SKM-1 (cell line): ENCODE results near the gene EDARADD.
"Not testable (repeated sequence)": the region's sequence is repeated elsewhere in the genome, so short reads cannot be mapped to it uniquely, and the experiment has no call there.

Experiments used
- DNase-seq: peaks from one replicate; lab custom pipeline; 2025; ENCODE audit not compliant: unreplicated experiment; lab: John Stamatoyannopoulos, UW

EDARADD gene

GRCh38 chr1:236393681-236394481 is at the start of gene EDARADD:
Gene EDARADD, plus strand, starts transcription at chr1:236394286. Its CDS starts 159 bp downstream, at chr1:236394445.
- no peak for DNase-seq

DNA sequence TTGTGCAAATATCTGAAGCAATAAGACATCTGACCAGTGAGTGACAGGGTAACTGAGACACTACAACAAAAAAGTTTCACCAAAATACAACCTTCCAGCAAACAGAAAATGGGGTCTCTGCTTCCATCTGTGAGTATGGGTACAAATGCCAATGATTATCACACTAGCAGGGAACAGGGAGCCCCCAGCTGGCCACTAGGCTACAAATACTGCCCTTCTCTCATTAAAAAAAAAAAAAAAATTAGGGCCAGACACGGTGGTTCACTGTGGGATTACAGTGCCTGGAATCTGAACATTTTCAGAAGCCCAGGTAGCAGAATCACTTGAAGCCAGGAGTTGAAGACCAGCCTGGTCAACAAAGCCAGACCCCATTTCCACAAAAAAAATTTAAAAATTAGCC is 48.4 kb upstream of the EDARADD start:
- DNase-seq: no peak

- no peak for DNase-seq
Observed at GRCh38 chr1:236348071-236348470, 46.0 kb upstream of the EDARADD start.

DNA sequence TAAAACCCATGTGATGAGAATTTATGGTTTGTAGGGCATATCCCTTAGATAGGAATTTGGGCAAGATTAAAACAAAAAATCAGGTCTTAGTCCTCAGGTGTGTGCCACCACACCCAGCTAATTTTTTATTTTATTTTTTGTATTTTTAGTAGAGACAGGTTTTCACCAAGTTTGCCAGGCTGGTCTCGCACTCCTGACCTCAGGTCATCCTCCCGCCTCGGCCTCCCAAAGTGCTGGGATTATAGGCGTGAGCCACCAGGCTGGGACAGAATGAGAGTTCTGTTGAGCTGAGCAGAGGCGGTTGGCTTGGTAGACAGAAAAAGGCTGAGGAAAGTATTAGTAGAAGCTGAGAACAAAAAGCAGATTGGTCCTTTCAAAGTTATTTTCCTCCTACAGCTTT is 43.8 kb upstream of the EDARADD start:
- DNase-seq: no peak

DNA sequence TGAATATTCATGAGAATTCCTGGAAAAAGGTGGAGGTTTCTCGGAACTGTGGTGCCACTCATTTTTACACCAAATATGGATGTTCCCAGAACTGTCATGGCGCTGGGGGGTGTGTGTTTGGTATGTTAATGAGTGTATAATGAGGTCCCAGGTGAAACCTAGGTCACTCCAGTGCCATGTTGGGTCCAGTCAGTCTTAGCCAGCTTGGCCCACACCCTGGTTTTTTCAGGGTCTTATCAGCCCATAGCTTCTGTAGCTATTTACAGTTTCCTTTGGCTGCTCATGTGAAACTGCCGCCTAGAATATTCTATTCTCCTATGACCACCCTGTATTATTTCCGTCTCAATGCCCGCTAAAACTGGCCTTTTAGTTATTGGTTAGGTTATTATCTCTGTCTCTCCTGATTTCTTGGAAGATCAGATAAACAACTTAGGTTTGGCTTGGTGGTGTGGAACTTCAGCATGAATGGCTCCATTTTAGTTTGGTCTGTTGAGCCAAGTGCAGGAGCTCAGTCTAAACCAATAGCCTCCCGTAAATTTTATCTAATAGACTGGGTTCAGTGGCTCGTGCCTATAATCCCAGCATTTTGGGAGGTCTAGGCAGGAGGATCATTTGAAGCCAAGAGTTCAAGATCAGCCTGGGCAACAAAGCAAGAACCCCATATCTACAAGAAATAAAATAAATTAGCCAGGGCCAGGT is 42.1 kb upstream of the EDARADD start:
- DNase-seq: no peak

- not testable (repeated sequence) for DNase-seq
Observed at GRCh38 chr1:236352747-236353146, 41.3 kb upstream of the EDARADD start.

- DNase-seq: no peak
Observed at GRCh38 chr1:236353813-236354212, 40.3 kb upstream of the EDARADD start.

- no peak for DNase-seq
Observed at GRCh38 chr1:236354330-236355147, 39.5 kb upstream of the EDARADD start.

- DNase-seq: no peak
Observed at GRCh38 chr1:236356141-236356540, 37.9 kb upstream of the EDARADD start.

- no peak for DNase-seq
Observed at GRCh38 chr1:236361909-236362590, 32.0 kb upstream of the EDARADD start.

- DNase-seq: no peak
Observed at GRCh38 chr1:236363237-236363636, 30.8 kb upstream of the EDARADD start.

- no peak for DNase-seq
Observed at GRCh38 chr1:236365999-236366570, 28.0 kb upstream of the EDARADD start.

DNA sequence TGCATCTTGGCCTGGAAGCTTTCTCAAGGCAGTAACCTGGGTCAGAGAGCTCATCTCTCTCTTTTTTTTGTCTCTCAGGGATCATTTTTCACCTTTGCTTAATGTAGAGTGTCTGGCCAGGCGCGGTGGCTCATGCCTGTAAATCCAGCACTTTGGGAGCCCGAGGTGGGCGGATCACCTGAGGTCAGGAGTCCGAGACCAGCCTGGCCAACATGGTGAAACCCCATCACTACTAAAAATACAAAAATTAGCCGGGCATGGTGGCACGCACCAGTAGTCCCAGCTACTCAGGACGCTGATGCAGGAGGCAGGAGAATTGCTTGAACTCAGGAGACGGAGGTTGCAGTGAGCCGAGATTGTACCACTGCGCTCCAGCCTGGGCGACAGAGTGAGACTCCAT is 27.4 kb upstream of the EDARADD start:
- not testable (repeated sequence) for DNase-seq

DNA sequence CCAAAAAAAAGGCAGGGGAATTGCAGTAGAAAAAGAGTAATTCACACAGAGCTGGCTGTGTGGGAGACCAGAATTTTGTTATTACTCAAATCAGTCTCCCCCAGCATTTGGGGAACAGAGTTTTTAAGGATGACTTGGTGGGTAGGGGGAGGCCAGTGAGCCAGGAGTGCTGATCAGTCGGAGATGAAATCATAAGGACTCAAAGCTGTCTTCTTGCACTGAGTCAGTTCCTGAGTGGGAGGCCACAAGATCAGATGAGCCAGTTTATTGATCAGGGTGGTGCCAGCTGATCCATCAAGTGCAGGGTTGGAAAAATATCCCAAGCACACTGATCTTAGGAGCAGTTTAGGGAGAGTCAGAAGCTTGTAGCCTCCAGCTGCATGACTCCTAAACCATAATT is 23.7 kb upstream of the EDARADD start:
- DNase-seq: no peak

DNA sequence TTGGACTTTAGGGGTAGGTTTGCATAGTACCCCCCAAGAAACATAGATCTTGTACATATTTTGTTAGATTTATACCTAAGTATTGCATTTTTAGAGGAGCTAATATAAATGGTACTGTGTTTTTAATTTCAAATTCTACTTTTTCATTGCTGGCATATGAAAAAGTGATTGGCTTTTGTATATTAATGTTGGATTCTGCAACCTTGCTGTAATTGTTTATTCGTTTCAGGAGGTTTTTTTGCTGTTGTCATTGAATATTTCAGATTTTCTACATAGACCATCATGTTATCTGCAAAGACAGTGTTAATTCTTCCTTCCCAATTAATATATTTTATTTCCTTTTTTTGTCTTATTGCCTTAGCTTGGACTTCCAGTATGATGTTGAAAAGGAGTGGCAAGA is 23.0 kb upstream of the EDARADD start:
- DNase-seq: no peak

DNA sequence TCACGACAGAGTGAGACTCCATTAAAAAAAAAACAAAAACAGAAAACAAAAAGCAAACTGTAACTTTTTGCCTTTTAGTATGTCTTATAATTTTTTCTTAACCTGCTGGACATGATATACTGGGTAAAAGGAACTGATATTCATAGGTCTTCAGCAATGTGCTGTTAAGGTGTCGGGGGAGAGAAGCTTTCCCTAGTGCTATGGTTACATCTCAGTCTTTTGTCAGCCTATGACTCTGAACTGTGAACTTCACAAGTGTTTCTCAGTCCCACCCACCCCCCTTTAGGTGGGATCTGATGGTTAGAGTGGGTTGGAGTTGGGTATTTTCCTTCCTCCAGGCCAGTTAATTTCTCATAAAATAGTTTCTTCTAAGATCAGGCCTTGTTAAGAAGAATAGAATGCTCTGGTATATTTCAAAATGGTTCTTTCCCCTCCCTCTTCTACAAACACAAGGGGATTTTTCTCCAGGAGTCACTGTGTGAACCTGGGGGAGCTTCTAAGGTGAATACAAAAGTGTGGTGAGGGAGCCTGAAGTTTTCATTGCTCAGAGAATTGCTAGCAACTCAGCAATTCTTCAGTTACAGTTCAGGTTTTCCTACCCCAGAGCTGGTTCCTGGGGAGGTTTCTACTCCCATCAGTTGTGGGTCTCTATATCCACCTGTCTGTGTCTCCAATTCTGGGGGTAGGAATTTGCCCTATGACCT is 16.1 kb upstream of the EDARADD start:
- DNase-seq: no peak

GRCh38 chr1:236381565-236382158 is 12.4 kb upstream of the EDARADD start:
- DNase-seq: no peak

DNA sequence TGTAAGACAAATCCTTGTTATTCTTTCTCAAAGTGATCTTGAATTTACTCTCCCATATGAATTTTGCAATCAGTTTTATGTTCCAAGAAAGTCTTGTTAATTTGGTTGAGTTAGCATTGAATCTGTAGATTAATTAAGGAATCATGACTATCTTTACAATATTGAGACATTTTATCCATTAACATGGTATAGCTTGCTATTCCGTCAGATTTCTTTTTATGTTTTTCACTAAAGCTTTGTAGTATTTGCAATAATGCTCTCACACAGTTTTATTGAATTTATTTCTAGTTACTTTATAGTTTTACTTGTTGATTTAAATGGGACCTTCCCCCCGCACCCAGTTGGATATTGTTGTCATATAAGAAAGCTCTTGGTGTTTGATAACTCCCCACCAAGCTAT is 5.8 kb upstream of the EDARADD start:
- no peak for DNase-seq

DNA sequence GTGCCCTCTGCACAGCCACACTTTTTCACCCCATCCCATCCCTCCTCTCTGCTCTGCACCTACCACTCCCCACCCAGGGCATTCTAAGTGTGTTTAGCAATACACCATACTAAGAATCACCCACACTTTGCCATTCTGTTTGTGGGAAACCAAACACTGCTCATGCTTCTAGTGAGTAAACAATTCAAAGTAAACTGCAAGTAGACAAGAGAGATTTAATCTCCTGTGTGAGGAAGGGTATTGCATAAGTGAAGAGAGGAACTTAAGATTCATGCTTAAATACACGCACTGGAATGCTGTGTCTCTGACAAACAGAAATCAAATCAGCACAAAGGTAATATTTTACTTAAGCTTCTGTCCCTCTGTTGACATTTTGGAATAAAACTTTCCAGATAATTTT is 4.8 kb upstream of the EDARADD start:
- no peak for DNase-seq

DNA sequence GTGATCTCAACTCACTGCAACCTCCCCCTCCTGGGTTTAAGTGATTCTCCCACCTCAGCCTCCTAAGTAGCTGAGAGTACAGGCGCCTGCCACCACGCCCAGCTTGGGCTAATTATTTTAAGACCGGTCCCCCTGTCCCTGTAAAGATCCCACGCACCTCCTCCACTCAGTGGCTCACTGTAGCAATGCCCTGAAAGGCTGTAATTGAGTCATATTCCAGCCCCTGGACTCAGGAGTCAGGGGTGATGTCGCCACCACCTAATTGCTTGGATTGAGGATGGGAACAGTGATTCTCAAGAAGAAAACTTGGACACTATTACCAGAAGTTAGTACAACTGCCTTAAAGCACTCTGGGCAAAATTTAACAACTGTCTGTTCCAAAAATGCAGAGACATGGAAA is 3.1 kb upstream of the EDARADD start:
- DNase-seq: no peak
